Right renal pelvis (tissue), 4 donors: Measurements from ENCODE around the gene RMND5A. TPM values are rescaled to one million over a fixed set of nuclear protein-coding genes. Genes with fewer than 3 reads are reported as not detected.

Source experiments
- DNase-seq, 4 donors: peaks; one replicate each; pipeline ENCODE4 v3.0.0-alpha.2; 2013; ENCODE audit warnings: low read depth in 4 of 4, low spot score in 3 of 4, missing footprints in 1 of 4
- polyA plus RNA-seq, 4 donors: library from polyadenylated mRNA; unstranded; fragments of 120-200 nt; gene quantifications; one replicate each; pipeline ENCODE4 v1.2.1, GENCODE V29; 2013; ENCODE audit not compliant: insufficient read length in 4 of 4

Gene RMND5A
- polyA plus RNA-seq, 4 donors = 52.3 to 68.4 (median 63.4) TPM

DNA sequence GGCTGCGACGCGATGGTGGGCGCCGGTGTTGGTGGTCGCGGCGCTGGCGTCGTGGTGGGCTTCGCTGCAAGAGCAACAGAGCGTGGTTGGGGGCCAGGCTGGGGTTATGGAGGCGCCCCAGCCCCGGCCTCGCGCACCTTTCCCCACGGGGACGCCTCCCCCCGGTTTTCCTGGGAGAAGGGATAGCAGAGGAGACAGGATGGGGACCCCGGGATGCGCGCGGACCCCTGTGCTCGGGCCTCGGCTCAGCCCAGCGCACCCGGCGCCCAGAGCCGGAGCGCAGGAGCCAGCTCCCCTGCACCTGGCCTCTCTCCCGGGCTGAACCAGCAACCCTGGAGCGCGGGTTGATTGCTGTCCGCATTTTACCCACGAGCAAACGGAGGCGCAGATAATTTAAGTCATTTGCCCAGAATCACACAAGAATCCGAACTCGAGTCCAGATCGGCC is 69.6 kb downstream of the RMND5A start:
- no peak for DNase-seq

DNA sequence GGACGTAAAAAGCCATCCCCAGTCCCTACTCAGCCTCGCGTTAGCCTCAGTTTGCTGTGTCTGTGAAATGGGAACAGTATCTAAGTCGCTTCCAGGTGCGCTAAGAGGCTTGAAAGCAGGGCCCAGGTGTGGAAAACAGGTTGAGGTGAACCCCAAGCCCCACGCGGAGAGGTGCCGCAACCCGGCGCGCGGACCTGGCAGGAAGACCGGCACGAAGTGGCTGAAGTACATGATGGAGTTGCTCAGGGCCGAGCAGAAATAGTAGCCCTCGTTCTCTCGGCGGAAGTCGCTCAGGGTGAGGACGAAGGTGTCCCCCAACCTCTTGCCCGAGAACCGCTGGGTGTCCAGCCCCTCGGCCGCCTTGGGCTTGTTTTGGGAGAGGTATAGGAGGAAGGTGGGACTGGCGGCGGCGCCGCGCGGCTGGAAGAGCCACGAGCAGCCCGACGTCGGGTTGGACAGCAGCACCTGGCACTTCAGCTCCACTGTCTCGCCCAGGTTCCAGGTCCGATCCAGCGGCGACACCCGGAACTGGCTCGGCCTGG is 70.1 kb downstream of the RMND5A start:
- no peak for DNase-seq

GRCh38 chr2:86790676-86791572 is 70.8 kb downstream of the RMND5A start, which contains the start of gene CD8A:
Gene CD8A (minus strand): TSS chr2:86790913. CDS start chr2:86790825, 88 bp downstream.
- no peak for DNase-seq

- DNase-seq = no peak
Measured at GRCh38 chr2:86791573-86791972, 71.5 kb downstream of the RMND5A start.

DNA sequence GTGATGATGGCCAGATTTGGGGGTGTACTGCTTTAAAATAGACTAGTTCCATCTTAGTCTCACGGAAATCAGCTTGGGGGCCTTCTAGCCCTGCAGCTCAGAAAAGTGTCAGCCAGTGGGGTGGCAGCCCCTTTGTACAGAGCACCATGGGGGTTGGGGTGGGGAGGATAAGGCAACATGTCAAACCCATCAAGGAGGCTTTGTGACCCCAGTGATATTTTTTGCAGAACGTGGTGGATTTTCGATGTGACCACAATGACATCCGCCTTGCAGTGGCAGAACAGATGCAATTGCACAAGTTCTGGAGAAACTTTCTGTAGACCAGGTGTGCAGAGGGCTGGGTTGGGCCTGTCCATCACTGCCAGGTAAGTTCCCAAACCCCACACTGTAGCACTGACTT is 73.7 kb downstream of the RMND5A start:
- no peak for DNase-seq

DNA sequence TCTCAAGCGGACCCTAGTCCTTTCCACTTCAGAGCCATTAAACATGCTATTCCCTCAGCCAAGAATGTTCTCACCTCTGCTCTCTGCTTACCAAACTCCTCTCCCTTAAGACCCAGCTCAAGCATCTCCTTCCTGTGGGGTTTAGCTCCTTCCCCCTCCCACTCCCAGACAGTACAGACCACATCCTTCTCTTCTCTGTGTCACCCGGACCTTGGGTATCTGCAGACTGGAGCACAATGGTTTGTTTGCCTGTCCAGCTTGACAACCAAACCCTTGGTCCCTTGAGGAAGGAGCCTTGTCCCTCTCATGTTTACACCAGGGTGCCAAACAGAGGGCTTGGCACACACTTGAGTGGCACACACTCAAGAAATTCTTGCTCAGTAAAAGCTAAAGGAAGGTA is 74.8 kb downstream of the RMND5A start:
- DNase-seq = no peak

GRCh38 chr2:86800856-86801567 is 80.9 kb downstream of the RMND5A start:
- no peak for DNase-seq

- DNase-seq = no peak
Measured at GRCh38 chr2:86806059-86806857, 86.2 kb downstream of the RMND5A start.

DNA sequence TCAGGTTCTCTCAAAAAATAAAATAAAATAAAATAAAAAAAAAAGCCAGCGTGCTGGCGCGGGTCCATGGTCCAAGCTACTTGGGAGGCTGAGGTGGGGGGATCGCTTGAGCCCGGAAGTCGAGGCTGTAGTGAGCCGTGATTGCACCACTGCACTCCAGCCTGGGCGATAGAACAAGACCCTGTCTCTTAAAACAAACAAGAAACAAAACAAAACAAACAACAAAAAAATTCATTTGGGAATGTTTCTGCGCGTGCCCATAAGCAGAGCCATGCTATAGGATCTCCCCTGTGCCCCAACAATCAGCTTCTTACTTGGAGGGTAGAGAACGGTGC is 87.0 kb downstream of the RMND5A start:
- DNase-seq = no peak

GRCh38 chr2:86807468-86808275 is 87.6 kb downstream of the RMND5A start:
- peak in 1 of 4 donors; percentile 32 for DNase-seq

- DNase-seq = peak; percentile 73 to 83 (median 76)
Measured at GRCh38 chr2:86808315-86809161, 88.4 kb downstream of the RMND5A start.

GRCh38 chr2:86809481-86810121 is 89.5 kb downstream of the RMND5A start:
- no peak for DNase-seq

DNA sequence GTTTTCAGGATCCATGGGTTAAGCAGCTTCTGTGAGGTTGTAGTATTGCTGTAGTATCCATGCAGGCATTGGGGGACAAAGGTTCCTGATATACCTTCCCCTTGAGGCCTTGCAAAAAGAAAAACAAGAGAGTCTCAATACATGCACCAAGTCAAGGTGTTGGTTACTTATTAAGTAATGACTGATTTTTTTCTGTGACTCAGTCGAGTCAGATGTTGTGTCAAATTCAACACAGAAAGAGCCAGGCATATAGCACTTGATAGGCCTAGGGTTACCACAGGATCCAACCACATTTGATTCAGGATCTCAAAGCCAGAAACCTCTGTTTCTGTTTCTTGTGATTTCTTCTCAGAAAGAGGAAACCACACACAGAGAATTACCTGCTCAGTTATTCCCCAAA is 95.5 kb downstream of the RMND5A start:
- no peak for DNase-seq

DNA sequence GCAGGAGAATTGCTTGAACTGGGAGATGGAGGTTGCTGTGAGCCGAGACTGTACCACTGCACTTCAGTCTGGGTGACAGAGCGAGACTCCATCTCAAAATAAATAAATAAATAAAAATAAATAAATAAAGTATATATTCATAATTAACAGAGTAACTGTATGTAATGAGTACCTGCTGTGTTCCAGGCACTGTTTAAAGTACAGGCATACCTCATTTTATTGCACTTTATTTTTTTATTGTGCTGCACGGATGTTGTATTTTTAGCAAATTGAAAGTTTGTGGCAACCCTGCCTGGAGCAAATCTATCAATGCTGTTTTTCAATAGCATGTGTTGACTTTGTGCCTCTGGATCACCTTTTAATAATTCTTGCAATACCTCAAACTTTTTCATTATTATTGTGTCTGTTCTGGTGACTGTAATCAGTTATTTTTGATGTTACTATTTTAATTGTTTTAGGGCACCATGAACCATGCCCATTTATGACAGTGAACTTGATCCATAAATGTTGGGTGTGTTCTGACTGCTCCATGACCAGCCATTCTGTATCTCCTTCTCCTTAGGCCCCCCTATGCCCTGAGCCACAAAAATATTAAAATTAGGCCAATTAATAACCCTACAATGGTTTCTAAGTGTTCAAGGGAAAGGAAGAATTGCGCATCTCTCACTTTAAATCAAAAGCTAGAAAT is 98.2 kb downstream of the RMND5A start:
- DNase-seq = no peak

GRCh38 chr2:86818957-86819356 is 98.9 kb downstream of the RMND5A start:
- DNase-seq = no peak

GRCh38 chr2:86821306-86821705 is 101.2 kb downstream of the RMND5A start:
- DNase-seq = no peak

GRCh38 chr2:86821842-86822241 is 101.8 kb downstream of the RMND5A start:
- no peak for DNase-seq
